ENCODE results near the gene TMEM178A. TPM values are rescaled to one million over a fixed set of nuclear protein-coding genes. Genes with fewer than 3 reads are reported as not detected.

The TMEM178A gene
- total and polyA plus RNA-seq, 2 of the 8 experiments (the other 6 are each of a cell fraction or from before 2014, with no cell fraction given), result 11.2 to 14.9 TPM

DNA sequence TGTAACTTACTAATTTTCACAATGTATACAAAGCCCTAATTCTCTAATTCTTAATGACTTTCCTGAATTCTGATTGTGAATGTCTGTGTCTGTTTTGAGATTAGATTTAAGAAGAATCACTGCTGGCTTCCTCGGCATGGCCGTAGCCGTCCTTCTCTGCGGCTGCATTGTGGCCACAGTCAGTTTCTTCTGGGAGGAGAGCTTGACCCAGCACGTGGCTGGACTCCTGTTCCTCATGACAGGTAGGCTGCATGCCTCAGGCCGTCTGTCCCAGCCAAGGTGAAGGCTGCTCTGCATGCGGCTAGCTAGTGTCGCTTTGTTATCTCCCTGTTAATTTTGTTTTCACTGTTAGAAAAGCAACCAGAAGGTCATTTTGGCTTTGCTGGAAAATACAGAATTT is 41.2 kb downstream of the TMEM178A start:
- H3K23ac ChIP-seq (ENCODE audit: insufficient read length), result no peak overlapping the region
- H3K18ac ChIP-seq (ENCODE audit: extremely low read depth, low read length), result no peak overlapping the region
- TF ChIP-seq CBX8 (IDR thresholded peaks at IDR 0.05; ENCODE audit: borderline replicate concordance, low read depth, low read length) (no peak), RAD21 (IDR thresholded peaks at IDR 0.05 in 1 of 2, conservative IDR thresholded peaks at IDR 0.05 in 1 of 2; ENCODE audit: low read depth in 2 of 2, low read length in 2 of 2) (no peak), TAF1 (IDR thresholded peaks at IDR 0.05; ENCODE audit: low read depth, low read length) (no peak), CBX5 (IDR thresholded peaks at IDR 0.05; ENCODE audit: low read depth, low read length) (no peak), GTF2F1 (IDR thresholded peaks at IDR 0.05; ENCODE audit: borderline replicate concordance, low read depth, low read length) (no peak), CREB1 (IDR thresholded peaks at IDR 0.05) (no peak)
- H3K4ac ChIP-seq (replicated peaks; ENCODE audit: insufficient read length, low read depth, low read length), result no peak overlapping the region
- H2BK20ac ChIP-seq (ENCODE audit: low read length), result no peak overlapping the region
- H4K91ac ChIP-seq (replicated peaks; ENCODE audit: insufficient read length, low read length), result no peak overlapping the region
- ChIA-PET POLR2A (ENCODE audit: partially characterized antibody) (no interaction called here), CTCF (ENCODE audit: partially characterized antibody) (interaction anchor here (0.7 to 3.7 kb wide), 4 partner anchors 8 to 270 kb away, joined by 3 to 17 read pairs (median 3); partner anchors contain the start of gene MAP4K3)
- no peaks in the 10 kb centered on the region for H3K79me2 ChIP-seq (ENCODE audit: control insufficient read depth in 1 of 2, insufficient read depth in 2 of 2, low read length in 2 of 2)
- H2AK5ac ChIP-seq (ENCODE audit: low read depth, low read length), result no peak overlapping the region
- peaks cover 2 to 4% of the 10 kb centered on the region in 2 experiments; a peak in 2 of 4 replicates for H3K9me3 ChIP-seq (ENCODE audit: insufficient read depth in 2 of 2, low read depth in 1 of 2, low read length in 1 of 2)
- no peak overlapping the region for H4K5ac ChIP-seq (ENCODE audit: insufficient read length, low read depth, low read length)
- no peak overlapping the region for H2BK12ac ChIP-seq (ENCODE audit: low read depth, low read length)
- no peaks in the 10 kb centered on the region for H3K4me1 ChIP-seq (replicated peaks in 1 of 4; ENCODE audit: control insufficient read depth in 3 of 4, insufficient read depth in 4 of 4, low read length in 3 of 4)
- no peaks in the 10 kb centered on the region for H3K36me3 ChIP-seq (ENCODE audit: control insufficient read depth in 2 of 4, insufficient read depth in 4 of 4, low read length in 3 of 4)
- no peak overlapping the region for H3K4me2 ChIP-seq (ENCODE audit: insufficient read depth in 1 of 2, low read depth in 2 of 2, low read length in 2 of 2)
- WGBS, 2 experiments (ENCODE audit: extremely low coverage in 1 of 2, insufficient coverage in 1 of 2, insufficient read length in 1 of 2, insufficient replicate concordance in 2 of 2, low coverage in 1 of 2, low lambda C conversion rate in 2 of 2, missing lambda C conversion rate in 1 of 2), result 77% methylated on average over 8 of the region's 8 CpGs; no CpG with 5 or more reads in 1 of the 2 experiments
- H3K56ac ChIP-seq (replicated peaks; ENCODE audit: insufficient read length, low read depth, low read length), result no peak overlapping the region
- H4K8ac ChIP-seq (ENCODE audit: extremely low read depth, insufficient read depth, low read length), result no peak overlapping the region
- H2BK5ac ChIP-seq (ENCODE audit: low read depth, low read length), result no peak overlapping the region
- no peak overlapping the region for H3K9ac ChIP-seq (replicated peaks in 1 of 4; ENCODE audit: extremely low read depth in 1 of 4, low read depth in 3 of 4, low read length in 3 of 4)
- H2BK120ac ChIP-seq (replicated peaks; ENCODE audit: low read depth, low read length), result no peak overlapping the region
- no peak overlapping the region for H3K27ac ChIP-seq (ENCODE audit: low read depth, low read length)
- no peak overlapping the region for H2BK15ac ChIP-seq (ENCODE audit: low read length)
- H3K4me3 ChIP-seq (ENCODE audit: extremely low read depth in 1 of 4, insufficient read depth in 2 of 4, low read depth in 3 of 4, low read length in 4 of 4), result no peak overlapping the region
- H3K23me2 ChIP-seq (ENCODE audit: low read depth, low read length), result no peaks in the 10 kb centered on the region; the same call in 1 of the 2 replicates
- no peak overlapping the region for H2AFZ ChIP-seq (ENCODE audit: low read length)
- no peak for FAIRE-seq
- H3K14ac ChIP-seq (ENCODE audit: insufficient read length), result no peak overlapping the region
- no peak for DNase-seq (ENCODE audit: low read depth in 1 of 2, low spot score in 2 of 2)
- H3K79me1 ChIP-seq (ENCODE audit: low read depth, low read length), result no peaks in the 10 kb centered on the region
- no peaks in the 10 kb centered on the region for H4K20me1 ChIP-seq (replicated peaks in 1 of 2; ENCODE audit: control insufficient read depth in 1 of 2, insufficient read depth in 2 of 2, low read length in 2 of 2)
- H3K27me3 ChIP-seq (replicated peaks in 1 of 4; ENCODE audit: control insufficient read depth in 3 of 4, extremely low read depth in 1 of 4, insufficient read depth in 3 of 4, low read length in 3 of 4), result no peaks in the 10 kb centered on the region

Measured in H1 (cell line).